CD4-positive, CD25-positive, alpha-beta regulatory T cell (primary cell): ENCODE results near the gene NPBWR2. TPM values are rescaled to one million over a fixed set of nuclear protein-coding genes. Genes with fewer than 3 reads are reported as not detected.
"Not testable (repeated sequence)": the region's sequence is repeated elsewhere in the genome, so short reads cannot be mapped to it uniquely, and the experiment has no call there.

Experiments used
- ATAC-seq, 2 donors: fragments of 150-1000 bp; cut with Tn5 transposase; one replicate each; pipeline ENCODE4 v1.10.0; 2021; ENCODE audit warnings: low read depth in 2 of 2, moderate number of reproducible peaks in 2 of 2, moderate library complexity in 1 of 2
- DNase-seq, 3 donors: peaks; one replicate each; pipeline versions ENCODE4 v3.0.0 to v3.0.0-alpha.2; 2012 to 2022; ENCODE audit warnings: mixed read lengths in 1 of 3
- H3K27ac ChIP-seq: one replicate; pipeline ENCODE4 v1.7.0; 2013; ENCODE audit warnings: mild to moderate bottlenecking, low read length; ENCODE audit not compliant: insufficient read depth, poor library complexity, severe bottlenecking
- H3K27me3 ChIP-seq: one replicate; pipeline ENCODE4 v1.7.0; 2013; ENCODE audit warnings: low read length; ENCODE audit not compliant: control insufficient read depth, insufficient read depth
- H3K36me3 ChIP-seq: one replicate; pipeline ENCODE4 v1.7.0; 2013; ENCODE audit warnings: mild to moderate bottlenecking, low read length, moderate library complexity; ENCODE audit not compliant: control insufficient read depth, insufficient read depth
- H3K4me1 ChIP-seq: 2 replicates; pipeline ENCODE4 v1.7.0; 2013; ENCODE audit warnings: mild to moderate bottlenecking, low read length; ENCODE audit not compliant: insufficient read depth, control insufficient read depth, poor library complexity, severe bottlenecking
- H3K4me3 ChIP-seq: one replicate; pipeline ENCODE4 v1.7.0; 2013; ENCODE audit warnings: low read depth, mild to moderate bottlenecking, low read length, moderate library complexity
- H3K9me3 ChIP-seq, 2 experiments: 1 replicate in 1 of 2; 2 replicates in 1 of 2; pipeline ENCODE4 v1.7.0; 2013; ENCODE audit warnings: low read length in 2 of 2, mild to moderate bottlenecking in 1 of 2, moderate library complexity in 1 of 2; ENCODE audit not compliant: control insufficient read depth in 2 of 2
- H3K27ac Mint-ChIP-seq, 3 donors: one replicate each; pipeline ENCODE4 v1.8.0; 2020 to 2022; ENCODE audit warnings: mild to moderate bottlenecking in 3 of 3, mixed read lengths in 3 of 3, moderate library complexity in 2 of 3
- H3K27me3 Mint-ChIP-seq: one replicate; pipeline ENCODE4 v1.8.0; 2022; ENCODE audit warnings: mild to moderate bottlenecking, mixed read lengths
- H3K36me3 Mint-ChIP-seq: one replicate; pipeline ENCODE4 v1.8.0; 2020; ENCODE audit warnings: mixed read lengths
- H3K4me1 Mint-ChIP-seq, 4 donors: one replicate each; pipeline ENCODE4 v1.8.0; 2020 to 2022; ENCODE audit warnings: mixed read lengths in 4 of 4, mild to moderate bottlenecking in 1 of 4
- H3K4me3 Mint-ChIP-seq, 4 donors: one replicate each; pipeline ENCODE4 v1.8.0; 2020 to 2022; ENCODE audit warnings: mild to moderate bottlenecking in 4 of 4, mixed read lengths in 4 of 4, moderate library complexity in 3 of 4
- H3K9me3 Mint-ChIP-seq, 7 donors: one replicate each; pipeline ENCODE4 v1.8.0; 2020 to 2022; ENCODE audit warnings: mixed read lengths in 7 of 7, mild to moderate bottlenecking in 3 of 7, moderate library complexity in 2 of 7
- polyA plus RNA-seq, 4 donors: library from polyadenylated mRNA; unstranded; fragments of 300-500 nt; fragmentation: Illumina TruSeq; gene quantifications; one replicate each; pipeline ENCODE4 v1.2.3, GENCODE V29; 2021
- total RNA-seq: library from RNA; stranded (reverse); gene quantifications from one replicate; pipeline ENCODE4 v1.2.3, GENCODE V29; 2022

Gene NPBWR2
- total and polyA plus RNA-seq, 5 donors from 2014 or later = not detected

- no peak for DNase-seq
- peaks cover 0 to 10% (median 3%) of the 10 kb centered on the region in 4 donors for H3K4me1 Mint-ChIP-seq
- Histone ChIP-seq H3K9me3 (no peaks in the 10 kb centered on the region), H3K36me3 (no peaks in the 10 kb centered on the region), H3K27me3 (peaks cover 2% of the 10 kb centered on the region), H3K4me1 (no peaks in the 10 kb centered on the region), H3K4me3 (no peak overlapping the region), H3K27ac (no peak overlapping the region)
- no peaks in the 10 kb centered on the region for H3K27me3 Mint-ChIP-seq
- no peak for ATAC-seq
- no peak overlapping the region for H3K27ac Mint-ChIP-seq
- H3K36me3 Mint-ChIP-seq = peaks cover 6% of the 10 kb centered on the region
- H3K4me3 Mint-ChIP-seq = no peak overlapping the region
- peaks cover 0 to 5% (median 0%) of the 10 kb centered on the region in 7 donors for H3K9me3 Mint-ChIP-seq
Measured at GRCh38 chr20:64095927-64096326, 11.4 kb downstream of the NPBWR2 start.

DNA sequence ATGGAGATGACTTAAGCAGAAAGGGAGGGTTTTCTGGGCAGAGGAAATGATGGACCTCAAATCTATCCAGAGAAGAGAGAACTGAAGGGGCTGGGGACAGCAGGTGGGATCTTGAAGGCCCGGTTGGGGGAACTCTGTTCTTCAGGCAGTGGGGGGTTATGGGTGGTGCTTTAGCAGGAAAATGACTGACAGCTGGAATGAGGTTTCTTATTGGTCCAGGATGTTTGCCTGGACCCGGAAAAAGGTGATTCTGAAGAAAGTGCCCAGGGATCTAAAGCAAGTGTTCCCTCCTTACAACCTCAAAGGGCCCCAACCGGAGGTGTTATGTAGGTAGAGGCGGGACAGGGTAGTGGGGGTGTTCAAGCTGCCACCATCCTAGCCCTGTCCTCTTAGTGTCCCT is 11.9 kb downstream of the NPBWR2 start:
- Mint-ChIP-seq H3K27me3 (no peaks in the 10 kb centered on the region), H3K27ac (no peak overlapping the region), H3K36me3 (peaks cover 6% of the 10 kb centered on the region), H3K4me1 (peaks cover 0 to 9% (median 3%) of the 10 kb centered on the region in 4 donors), H3K9me3 (peaks cover 0 to 5% (median 0%) of the 10 kb centered on the region in 7 donors), H3K4me3 (no peak overlapping the region)
- Histone ChIP-seq H3K4me1 (no peaks in the 10 kb centered on the region), H3K27me3 (no peaks in the 10 kb centered on the region), H3K27ac (no peak overlapping the region), H3K9me3 (no peaks in the 10 kb centered on the region), H3K36me3 (no peaks in the 10 kb centered on the region), H3K4me3 (no peak overlapping the region)
- no peak for ATAC-seq
- no peak for DNase-seq

- H3K4me1 ChIP-seq = no peaks in the 10 kb centered on the region
- ATAC-seq (no peak), DNase-seq (no peak)
- Mint-ChIP-seq H3K4me1 (peaks cover 0 to 7% (median 3%) of the 10 kb centered on the region in 4 donors), H3K36me3 (peaks cover 9% of the 10 kb centered on the region), H3K27me3 (peaks cover 17% of the 10 kb centered on the region), H3K27ac (no peak overlapping the region), H3K9me3 (peaks cover 0 to 5% (median 3%) of the 10 kb centered on the region in 7 donors), H3K4me3 (no peak overlapping the region)
- no peak overlapping the region for H3K27ac ChIP-seq
- no peaks in the 10 kb centered on the region for H3K36me3 ChIP-seq
- no peaks in the 10 kb centered on the region for H3K9me3 ChIP-seq
- H3K4me3 ChIP-seq = no peak overlapping the region
- no peaks in the 10 kb centered on the region for H3K27me3 ChIP-seq
Measured at GRCh38 chr20:64093013-64093503, 14.3 kb downstream of the NPBWR2 start.

- H3K9me3 ChIP-seq = peaks cover 0 to 5% of the 10 kb centered on the region in 2 experiments
- peaks cover 18% of the 10 kb centered on the region for H3K27me3 Mint-ChIP-seq
- H3K4me3 Mint-ChIP-seq = no peak overlapping the region
- H3K4me1 Mint-ChIP-seq = peaks cover 0 to 7% (median 5%) of the 10 kb centered on the region in 4 donors
- H3K36me3 ChIP-seq = no peaks in the 10 kb centered on the region
- H3K27ac ChIP-seq = no peak overlapping the region
- no peak overlapping the region for H3K27ac Mint-ChIP-seq
- DNase-seq (no peak), ATAC-seq (no peak)
- no peaks in the 10 kb centered on the region for H3K4me1 ChIP-seq
- H3K4me3 ChIP-seq = no peak overlapping the region
- H3K36me3 Mint-ChIP-seq = peaks cover 9% of the 10 kb centered on the region
- no peaks in the 10 kb centered on the region for H3K27me3 ChIP-seq
- H3K9me3 Mint-ChIP-seq = peaks cover 0 to 5% (median 4%) of the 10 kb centered on the region in 7 donors
Measured at GRCh38 chr20:64092258-64093012, 14.9 kb downstream of the NPBWR2 start.

- Histone ChIP-seq H3K4me1 (no peaks in the 10 kb centered on the region), H3K27me3 (no peaks in the 10 kb centered on the region), H3K27ac (no peak overlapping the region), H3K4me3 (no peak overlapping the region), H3K9me3 (peaks cover 0 to 6% of the 10 kb centered on the region in 2 experiments), H3K36me3 (no peaks in the 10 kb centered on the region)
- Mint-ChIP-seq H3K27ac (no peak overlapping the region), H3K4me1 (peaks cover 0 to 7% (median 4%) of the 10 kb centered on the region in 4 donors), H3K36me3 (peaks cover 7% of the 10 kb centered on the region), H3K27me3 (peaks cover 18% of the 10 kb centered on the region), H3K4me3 (no peak overlapping the region), H3K9me3 (peaks cover 0 to 7% (median 2%) of the 10 kb centered on the region in 7 donors)
- DNase-seq (no peak), ATAC-seq (no peak)
Measured at GRCh38 chr20:64091770-64092169, 15.6 kb downstream of the NPBWR2 start.

DNA sequence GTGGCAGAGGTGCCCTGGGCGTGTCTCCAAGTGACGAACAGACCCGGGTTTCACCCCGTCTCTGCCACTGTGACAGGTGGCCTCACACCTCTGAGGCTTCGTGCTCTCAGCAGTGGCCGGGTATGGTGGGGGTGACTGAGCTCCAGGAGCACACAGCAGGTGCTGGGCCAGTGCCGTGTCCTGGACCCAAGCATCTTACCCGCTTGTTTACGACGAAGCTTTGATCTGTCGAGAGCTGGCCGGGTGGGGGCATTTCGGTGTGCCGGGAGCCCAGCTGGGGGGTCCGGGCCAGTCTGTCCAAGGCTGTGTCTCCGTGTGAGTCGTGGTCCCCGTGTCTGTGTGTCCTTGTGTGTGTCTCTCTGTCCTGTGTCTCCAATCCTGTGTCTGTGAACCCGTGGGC is 16.0 kb downstream of the NPBWR2 start:
- Histone ChIP-seq H3K27me3 (no peaks in the 10 kb centered on the region), H3K9me3 (peaks cover 0 to 6% of the 10 kb centered on the region in 2 experiments), H3K27ac (no peak overlapping the region), H3K4me1 (no peaks in the 10 kb centered on the region), H3K36me3 (no peaks in the 10 kb centered on the region), H3K4me3 (no peak overlapping the region)
- Mint-ChIP-seq H3K4me1 (peaks cover 0 to 7% (median 2%) of the 10 kb centered on the region in 4 donors), H3K9me3 (peaks cover 0 to 9% (median 2%) of the 10 kb centered on the region in 7 donors), H3K27me3 (peaks cover 18% of the 10 kb centered on the region), H3K4me3 (no peak overlapping the region), H3K36me3 (peaks cover 3% of the 10 kb centered on the region), H3K27ac (no peak overlapping the region)
- ATAC-seq = no peak
- no peak for DNase-seq

DNA sequence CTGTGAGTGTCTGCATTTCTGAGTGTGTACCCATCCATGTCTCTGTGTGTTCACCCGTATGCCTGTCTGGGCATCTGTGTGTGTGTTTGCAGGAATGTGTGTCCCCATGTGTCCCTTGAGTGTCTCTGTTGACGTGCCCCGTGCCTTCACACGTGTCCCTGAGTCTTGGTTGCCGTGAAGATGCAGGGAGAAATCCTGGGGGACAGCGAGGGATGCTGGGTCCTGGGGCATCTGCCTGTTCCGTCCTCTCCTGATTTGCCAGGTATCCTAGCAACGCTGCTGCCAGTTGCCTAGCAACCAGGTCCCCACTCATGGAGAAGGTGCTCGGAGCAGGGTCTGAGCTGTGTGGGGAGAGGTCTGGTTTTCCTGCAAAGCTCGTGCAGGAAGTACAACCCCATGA is 17.2 kb downstream of the NPBWR2 start:
- peaks cover 0 to 8% (median 2%) of the 10 kb centered on the region in 4 donors for H3K4me1 Mint-ChIP-seq
- no peaks in the 10 kb centered on the region for H3K4me1 ChIP-seq
- peaks cover 0 to 9% (median 2%) of the 10 kb centered on the region in 7 donors for H3K9me3 Mint-ChIP-seq
- no peak for ATAC-seq
- no peak overlapping the region for H3K4me3 ChIP-seq
- peaks cover 23% of the 10 kb centered on the region for H3K27me3 Mint-ChIP-seq
- peaks cover 0 to 6% of the 10 kb centered on the region in 2 experiments for H3K9me3 ChIP-seq
- DNase-seq = no peak
- peaks cover 4% of the 10 kb centered on the region for H3K27me3 ChIP-seq
- no peak overlapping the region for H3K4me3 Mint-ChIP-seq
- H3K36me3 ChIP-seq = no peaks in the 10 kb centered on the region
- peaks cover 3% of the 10 kb centered on the region for H3K36me3 Mint-ChIP-seq
- no peak overlapping the region for H3K27ac Mint-ChIP-seq
- no peak overlapping the region for H3K27ac ChIP-seq

GRCh38 chr20:64088586-64088985 is 18.8 kb downstream of the NPBWR2 start:
- H3K36me3 ChIP-seq, DNase-seq, ATAC-seq, H3K27me3 ChIP-seq, H3K27ac ChIP-seq, H3K9me3 ChIP-seq, H3K27ac Mint-ChIP-seq, H3K36me3 Mint-ChIP-seq, H3K4me3 Mint-ChIP-seq, H3K4me3 ChIP-seq, H3K9me3 Mint-ChIP-seq: not testable (repeated sequence)
- Mint-ChIP-seq H3K4me1 (peaks cover 0 to 14% (median 3%) of the 10 kb centered on the region in 4 donors), H3K27me3 (peaks cover 33% of the 10 kb centered on the region)
- H3K4me1 ChIP-seq = peaks cover 10% of the 10 kb centered on the region
